Thyroid gland (tissue), 4 donors: Measurements from ENCODE around the gene XIST.

Experiments
- CTCF ChIP-seq, 6 experiments: fragments of 200-600 bp in 3 of 6; fragments of 450-650 bp in 3 of 6; sonication (generic) in 3 of 6; IDR thresholded peaks; one replicate each; pipeline ENCODE4 v1.5.1; 2016 to 2019; ENCODE audit warnings: antibody characterized with exemption in 6 of 6, mild to moderate bottlenecking in 2 of 6, inconsistent platforms in 1 of 6, moderate library complexity in 1 of 6
- POLR2A ChIP-seq, 2 donors: fragments of 450-650 bp; IDR thresholded peaks; one replicate each; pipeline ENCODE4 v1.6.1; 2017; ENCODE audit warnings: antibody characterized with exemption in 2 of 2, mild to moderate bottlenecking in 2 of 2, moderate library complexity in 1 of 2

GRCh38 chrX:73850124-73851013 lies 2.1 kb downstream of the XIST start:
- TF ChIP-seq CTCF (IDR thresholded peaks at IDR 0.05) (peak in 2 of 6 experiments; percentile 7 to 12), POLR2A (IDR thresholded peaks at IDR 0.05) (no peak)
